NOMO-1 treated with DMSO at 0.1 percent for 48 hours (cell line): Measurements from ENCODE around the gene KRT8.
A peak's percentile ranks its signal among the peaks of the same experiment; 100 is the strongest.
"Not testable (repeated sequence)": the region's sequence is repeated elsewhere in the genome, so short reads cannot be mapped to it uniquely, and the experiment has no call there.

Experiments used
- DNase-seq: peaks from one replicate; lab custom pipeline; 2025; ENCODE audit not compliant: unreplicated experiment; lab: John Stamatoyannopoulos, UW

Gene KRT8

GRCh38 chr12:52874573-52875435 lies 30.1 kb downstream of the KRT8 start:
- DNase-seq: no peak

GRCh38 chr12:52873832-52874572 lies 30.9 kb downstream of the KRT8 start:
- peak; percentile 62 for DNase-seq

- no peak for DNase-seq
Measured at GRCh38 chr12:52873513-52873831, 31.4 kb downstream of the KRT8 start.

- DNase-seq: no peak
Measured at GRCh38 chr12:52872644-52873389, 32.1 kb downstream of the KRT8 start.

- no peak for DNase-seq
Measured at GRCh38 chr12:52871291-52872039, 33.4 kb downstream of the KRT8 start.

- DNase-seq: peak; percentile 40
Measured at GRCh38 chr12:52870361-52871290, 34.2 kb downstream of the KRT8 start.

GRCh38 chr12:52867642-52868041 lies 37.2 kb downstream of the KRT8 start:
- peak; percentile 10 for DNase-seq

GRCh38 chr12:52867152-52867551 lies 37.7 kb downstream of the KRT8 start:
- no peak for DNase-seq

GRCh38 chr12:52865090-52865944 lies 39.6 kb downstream of the KRT8 start:
- DNase-seq: peak; percentile 4

GRCh38 chr12:52862023-52862422 lies 42.9 kb downstream of the KRT8 start:
- no peak for DNase-seq

- no peak for DNase-seq
Measured at GRCh38 chr12:52861511-52861910, 43.4 kb downstream of the KRT8 start.

GRCh38 chr12:52860102-52860823 lies 44.6 kb downstream of the KRT8 start:
- no peak for DNase-seq

- no peak for DNase-seq
Measured at GRCh38 chr12:52857500-52857899, 47.4 kb downstream of the KRT8 start.

- no peak for DNase-seq
Measured at GRCh38 chr12:52856787-52857186, 48.1 kb downstream of the KRT8 start.

- not testable (repeated sequence) for DNase-seq
Measured at GRCh38 chr12:52856077-52856476, 48.8 kb downstream of the KRT8 start.

- no peak for DNase-seq
Measured at GRCh38 chr12:52851787-52852186, 53.1 kb downstream of the KRT8 start.

- DNase-seq: no peak
Measured at GRCh38 chr12:52850681-52851080, 54.2 kb downstream of the KRT8 start.

GRCh38 chr12:52849511-52849910 lies 55.4 kb downstream of the KRT8 start:
- no peak for DNase-seq
